Raji (cell line): Measurements from ENCODE around the gene BOC.

Experiments used
- POLR2A ChIP-seq: IDR thresholded peaks from 2 replicates; pipeline ENCODE4 v1.6.1; 2011; ENCODE audit warnings: low read depth, low read length, control low read depth; ENCODE audit not compliant: insufficient read depth

BOC gene

DNA sequence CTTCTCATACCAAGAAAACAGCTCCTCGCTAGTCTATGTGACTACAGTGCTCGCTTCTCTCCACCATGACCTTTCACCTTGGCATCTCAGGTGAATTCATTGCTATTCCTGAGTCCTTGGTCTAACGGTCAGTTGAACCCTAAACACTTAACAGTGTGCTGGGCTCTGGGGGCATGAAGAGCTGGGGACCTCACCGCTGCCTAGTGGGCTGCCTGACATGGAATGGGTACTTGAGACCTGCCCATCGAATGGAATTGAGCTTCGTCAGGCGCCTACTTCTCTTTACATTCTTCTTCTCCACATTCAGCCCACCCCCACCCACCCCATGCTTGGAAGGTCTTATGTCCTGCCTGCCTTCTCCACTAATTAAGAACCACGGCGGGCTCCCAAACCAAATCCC, 22.1 kb downstream of the BOC start:
- no peak for TF ChIP-seq POLR2A

DNA sequence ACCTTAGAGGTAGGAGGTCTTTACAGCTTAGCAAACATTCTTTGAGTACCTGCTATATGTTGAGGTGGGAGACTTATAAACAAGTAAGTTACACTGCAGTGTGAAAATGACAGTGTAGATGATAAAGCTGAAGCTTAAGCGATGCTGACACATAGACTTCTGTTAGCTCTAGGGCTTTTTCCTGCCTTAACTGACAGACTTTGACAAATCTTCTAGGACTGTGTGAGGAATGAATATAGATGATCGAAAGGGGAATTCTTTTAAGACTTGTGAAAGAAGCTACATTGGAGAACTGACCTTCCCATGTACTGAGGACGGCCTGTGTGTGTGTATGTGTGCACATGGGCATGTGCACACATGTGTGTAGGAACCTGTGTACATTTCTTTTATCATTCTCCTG, 22.7 kb downstream of the BOC start:
- TF ChIP-seq POLR2A: no peak

DNA sequence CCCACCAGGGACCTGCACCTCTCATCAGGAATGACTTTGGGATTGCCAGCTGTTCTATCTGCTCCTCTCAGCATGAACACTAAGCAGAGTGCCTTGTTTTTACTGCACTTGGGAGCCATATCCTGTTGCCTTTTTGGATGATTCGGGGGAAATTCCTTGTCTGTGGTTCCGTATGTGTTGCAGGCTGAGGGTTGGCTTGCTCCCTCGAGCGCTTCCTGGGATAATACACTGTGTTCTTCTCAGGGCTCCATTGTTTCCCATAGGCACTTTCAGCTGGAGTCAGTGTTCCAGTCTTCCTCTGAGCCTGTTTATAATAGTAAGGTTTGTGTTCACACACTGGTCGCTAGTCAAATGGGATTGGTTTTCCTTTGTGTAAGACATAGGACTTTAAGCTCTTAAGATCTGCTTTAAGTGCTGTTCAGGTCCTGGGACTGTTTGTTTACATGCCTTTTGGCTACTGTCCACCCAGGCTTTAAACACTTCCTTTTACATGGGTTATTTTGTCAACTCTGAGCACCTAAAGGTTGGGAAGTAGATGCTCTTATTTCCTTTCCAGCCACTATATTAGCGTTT, 23.4 kb downstream of the BOC start:
- TF ChIP-seq POLR2A: no peak

DNA sequence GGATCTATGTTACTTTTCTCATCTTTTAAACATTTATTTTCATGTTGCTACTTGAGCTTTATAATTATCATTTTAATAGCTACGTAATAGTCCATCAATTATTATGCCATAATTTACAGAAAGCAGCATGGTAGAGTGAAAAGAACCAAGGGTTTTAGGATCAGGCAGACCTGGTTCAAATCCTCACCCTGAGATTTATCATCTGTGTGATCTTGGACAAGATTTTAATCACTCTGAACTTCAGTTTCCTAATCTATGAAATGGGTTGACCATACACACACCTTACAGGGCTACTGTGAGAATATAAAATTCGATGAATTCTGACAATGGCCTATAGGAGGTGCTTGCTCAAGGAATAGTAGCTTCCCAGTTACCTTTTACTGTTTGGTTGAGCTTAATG, 27.1 kb downstream of the BOC start:
- TF ChIP-seq POLR2A: no peak

DNA sequence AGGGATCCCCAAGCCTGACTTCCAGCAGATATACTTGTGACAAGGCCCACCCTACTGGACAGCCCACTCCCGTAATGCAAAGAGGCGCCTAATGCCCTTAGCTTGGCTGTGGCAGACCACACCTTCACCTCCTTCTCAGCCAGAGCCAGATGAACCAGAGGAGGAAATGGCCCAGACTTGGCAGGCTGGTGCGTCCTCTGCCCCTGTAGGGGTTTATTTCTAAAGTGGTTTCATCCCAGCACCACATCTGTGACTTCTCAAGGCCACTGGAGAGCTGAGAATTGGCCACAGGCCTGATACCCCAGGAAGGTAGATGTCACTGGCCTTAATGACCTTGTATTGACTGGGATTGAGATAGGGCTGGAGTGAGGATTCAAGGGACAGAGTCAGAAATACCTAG, 29.5 kb downstream of the BOC start:
- no peak for TF ChIP-seq POLR2A

DNA sequence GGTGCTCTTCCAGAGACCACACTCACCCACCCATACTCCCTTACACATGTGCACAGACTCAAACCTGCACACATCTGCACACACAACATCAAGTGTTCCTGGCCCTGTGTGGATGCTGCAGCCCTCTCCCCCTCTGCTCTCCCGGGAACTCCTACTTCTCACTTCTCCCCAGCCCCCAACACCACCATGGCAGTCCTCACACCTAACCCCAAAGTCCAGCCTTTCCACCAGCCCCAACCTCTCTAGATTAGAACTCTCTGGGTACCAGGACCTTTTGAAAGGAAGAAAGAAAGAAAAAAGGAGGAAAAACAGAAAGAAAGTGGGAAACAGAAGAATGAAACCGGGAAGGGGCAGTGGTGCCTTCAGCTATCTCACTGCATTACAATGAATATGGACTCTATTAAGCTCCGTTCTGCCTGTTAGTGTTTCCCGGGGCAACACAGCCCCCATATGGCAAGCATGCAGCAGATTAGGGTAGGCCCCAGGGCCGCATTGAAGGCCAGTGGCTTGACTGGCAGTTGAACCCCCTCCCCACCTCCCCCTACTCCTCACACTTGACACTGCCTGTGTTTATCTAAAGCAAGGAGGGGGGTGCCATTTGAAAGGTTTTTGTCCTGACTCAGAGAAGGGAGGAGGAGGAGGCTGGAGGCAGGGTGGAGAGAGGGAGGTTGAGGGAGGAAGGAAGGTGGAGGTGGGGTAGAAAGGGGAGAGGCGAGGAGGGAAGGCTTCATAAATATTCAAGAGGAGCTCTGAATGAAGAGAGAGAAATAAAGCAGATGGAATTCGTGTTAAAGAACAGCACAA, 30.1 kb downstream of the BOC start:
- TF ChIP-seq POLR2A: no peak

DNA sequence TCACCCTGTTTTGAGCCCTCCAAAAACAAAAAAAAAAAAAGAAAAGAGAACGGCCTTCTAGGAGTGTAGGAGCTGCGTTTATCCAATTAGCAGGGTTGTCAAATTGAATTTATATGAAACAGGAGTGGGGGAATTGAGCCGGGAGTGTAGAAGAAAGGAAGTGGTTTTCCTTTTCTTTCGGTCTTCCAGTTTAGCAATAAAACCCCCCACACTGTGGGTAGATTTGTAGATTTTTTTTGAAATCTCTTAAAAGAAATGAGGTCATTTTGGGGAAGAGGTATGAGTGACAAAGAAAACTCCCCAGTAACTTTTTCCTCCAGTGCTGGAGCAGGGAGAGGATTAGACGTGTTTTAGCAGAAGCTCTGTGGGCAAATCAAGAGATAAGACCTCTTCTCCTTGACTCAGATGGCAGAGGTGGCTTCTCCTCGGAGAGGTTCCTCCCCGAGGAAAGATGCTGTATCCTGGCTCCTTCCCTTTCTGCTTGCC, 30.8 kb downstream of the BOC start:
- no peak for TF ChIP-seq POLR2A

DNA sequence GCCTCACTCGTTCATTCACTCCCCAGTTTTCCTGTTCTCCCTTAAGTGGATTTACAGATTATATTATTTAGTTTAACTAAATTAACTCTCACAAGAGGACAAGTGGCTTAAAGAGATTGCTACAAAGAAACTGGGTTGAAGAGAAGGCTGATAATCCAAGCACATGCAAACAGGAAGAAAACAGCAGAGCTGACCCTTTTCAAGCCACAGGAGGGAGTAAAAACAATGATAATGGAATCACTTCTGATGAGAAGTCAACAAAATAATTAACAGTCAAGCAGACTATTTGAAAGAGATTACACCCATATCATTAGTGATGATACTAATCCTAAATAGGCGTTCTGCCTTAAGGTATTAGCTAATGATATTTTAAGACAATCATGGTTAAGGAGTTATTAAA, 31.7 kb downstream of the BOC start:
- TF ChIP-seq POLR2A: no peak

DNA sequence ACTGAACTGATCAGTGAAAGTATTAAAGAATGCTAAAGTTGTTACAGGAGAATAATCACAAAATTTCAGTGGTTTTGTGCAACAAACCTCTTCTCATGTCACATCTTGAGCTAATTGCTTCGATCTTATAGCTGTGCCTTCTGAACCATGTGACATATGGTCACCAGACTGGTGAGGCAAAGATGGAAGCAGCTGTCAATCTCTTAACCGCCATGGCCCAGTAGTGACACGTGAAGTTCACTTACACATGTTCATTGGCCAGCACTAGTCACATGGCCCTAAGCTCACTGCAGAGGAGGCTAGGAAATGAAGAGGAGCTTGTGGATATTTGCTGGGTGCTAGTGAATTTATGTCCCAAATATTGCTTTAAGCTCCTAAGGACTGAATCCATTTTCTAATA, 32.5 kb downstream of the BOC start:
- no peak for TF ChIP-seq POLR2A

DNA sequence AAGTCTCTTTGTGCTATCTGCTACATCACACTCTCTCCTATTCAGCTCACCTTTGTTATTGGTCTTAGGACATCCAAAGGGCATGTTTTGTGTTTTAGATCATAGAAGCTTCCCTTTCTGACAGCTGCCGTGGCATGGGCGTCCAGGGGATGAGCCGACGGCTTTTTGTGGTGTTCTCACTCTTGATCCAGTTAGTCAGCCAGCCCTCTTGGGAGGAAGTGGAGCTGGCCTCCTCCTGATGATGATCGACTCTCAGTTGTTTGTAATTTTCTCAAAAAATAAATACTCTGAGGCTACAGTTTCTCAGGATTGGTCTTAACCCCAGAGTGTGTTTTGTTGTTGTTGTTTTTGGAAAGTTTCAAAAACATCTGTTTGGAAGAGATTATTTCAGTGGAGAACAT, 34.4 kb downstream of the BOC start:
- TF ChIP-seq POLR2A: no peak

DNA sequence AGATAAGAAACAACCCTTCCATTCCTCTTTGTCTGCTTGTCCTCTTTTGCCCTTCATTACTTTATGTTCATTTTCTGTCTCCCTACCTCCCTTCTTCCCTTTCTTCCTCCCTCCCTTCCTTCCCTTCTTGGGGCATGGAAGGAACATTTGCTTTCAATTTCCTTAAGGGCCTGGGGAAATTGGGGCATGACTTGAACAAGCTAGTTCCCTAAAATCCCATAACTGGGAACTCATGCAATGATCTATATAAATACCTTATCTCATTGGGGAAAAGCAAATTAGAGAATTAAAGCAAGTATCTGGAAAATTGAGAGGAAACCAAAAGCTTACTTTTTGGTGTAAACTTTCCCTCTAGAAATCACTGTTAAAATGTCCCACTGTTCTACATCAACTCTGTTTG, 35.7 kb downstream of the BOC start:
- TF ChIP-seq POLR2A: no peak

DNA sequence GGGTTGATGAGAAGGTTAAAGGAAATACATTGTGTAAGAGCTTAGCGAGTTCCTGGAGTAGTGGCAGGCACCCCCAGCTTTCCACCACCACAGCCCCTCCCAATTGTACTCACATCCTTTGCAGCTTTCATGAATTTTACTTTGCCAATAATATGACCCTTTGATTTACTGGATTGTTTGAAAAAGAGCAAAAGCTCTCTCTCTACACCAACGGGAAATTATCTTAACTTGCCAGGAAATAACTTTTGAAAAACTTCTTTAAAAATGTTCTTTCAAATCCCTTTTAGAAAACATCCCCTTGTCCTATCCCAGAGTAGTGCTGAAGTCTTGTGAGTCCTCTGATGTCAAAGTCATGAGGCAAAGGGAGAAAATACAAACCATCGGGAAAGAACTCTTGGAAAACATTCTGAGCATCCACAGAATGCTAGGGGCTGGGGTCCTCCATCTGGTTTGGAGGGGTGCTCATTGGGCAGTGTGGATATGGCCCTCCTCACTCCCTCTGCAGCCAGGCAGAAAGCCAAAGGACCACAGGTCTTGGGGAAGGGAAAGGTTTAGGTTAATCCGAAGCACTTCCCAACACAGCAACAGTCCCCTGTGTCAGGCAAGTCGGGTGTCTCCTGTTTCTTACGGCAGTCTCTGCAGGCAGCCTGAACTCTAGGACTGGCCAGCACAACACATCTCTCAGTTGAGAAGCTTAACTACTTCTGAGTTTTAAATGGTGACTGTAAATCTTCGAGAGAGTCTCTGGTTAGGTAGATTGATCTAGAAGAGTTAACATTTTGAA, 36.5 kb downstream of the BOC start:
- no peak for TF ChIP-seq POLR2A

DNA sequence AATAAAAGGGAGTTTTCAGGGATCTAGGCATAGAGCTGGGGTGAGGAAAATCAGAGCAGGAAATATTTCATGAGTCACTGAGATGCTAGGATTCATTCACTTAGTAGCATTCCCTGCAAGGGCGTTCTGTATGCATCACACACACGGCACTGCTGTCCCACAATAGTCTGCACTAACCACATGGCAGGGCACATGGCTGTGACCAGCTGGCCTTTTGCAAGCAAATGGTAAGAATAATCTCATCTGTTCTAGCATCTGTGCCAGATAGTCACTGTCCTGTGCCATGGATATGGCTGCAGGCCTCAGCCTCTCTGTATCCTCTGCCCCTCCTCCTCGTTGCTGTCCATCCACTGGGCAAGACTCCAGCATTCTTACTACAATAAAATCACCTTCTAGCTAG, 37.8 kb downstream of the BOC start:
- no peak for TF ChIP-seq POLR2A

DNA sequence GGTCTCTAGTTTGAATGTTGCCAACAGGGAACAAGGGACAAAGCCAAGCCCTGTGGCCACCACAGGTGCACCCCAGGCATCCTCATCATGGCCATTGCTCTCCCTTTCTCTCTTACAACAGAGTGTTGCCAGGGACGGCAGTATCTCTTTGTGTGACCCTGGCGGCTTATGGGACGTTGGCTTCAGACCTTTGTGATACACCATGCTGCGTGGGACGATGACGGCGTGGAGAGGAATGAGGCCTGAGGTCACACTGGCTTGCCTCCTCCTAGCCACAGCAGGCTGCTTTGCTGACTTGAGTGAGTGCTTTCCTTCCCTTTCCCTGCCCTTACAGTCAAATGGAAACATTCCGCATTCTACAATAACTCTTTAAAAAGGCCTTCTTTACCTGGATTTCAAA, 38.2 kb downstream of the BOC start:
- TF ChIP-seq POLR2A: no peak

DNA sequence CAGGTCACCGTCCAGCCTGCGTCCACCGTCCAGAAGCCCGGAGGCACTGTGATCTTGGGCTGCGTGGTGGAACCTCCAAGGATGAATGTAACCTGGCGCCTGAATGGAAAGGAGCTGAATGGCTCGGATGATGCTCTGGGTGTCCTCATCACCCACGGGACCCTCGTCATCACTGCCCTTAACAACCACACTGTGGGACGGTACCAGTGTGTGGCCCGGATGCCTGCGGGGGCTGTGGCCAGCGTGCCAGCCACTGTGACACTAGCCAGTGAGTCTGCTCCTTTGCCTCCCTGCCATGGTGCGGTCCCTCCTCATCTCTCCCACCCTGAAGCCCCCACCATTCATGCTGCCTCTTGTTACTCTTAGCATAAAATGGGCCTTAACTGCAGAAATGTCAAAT, 39.2 kb downstream of the BOC start:
- TF ChIP-seq POLR2A: no peak

DNA sequence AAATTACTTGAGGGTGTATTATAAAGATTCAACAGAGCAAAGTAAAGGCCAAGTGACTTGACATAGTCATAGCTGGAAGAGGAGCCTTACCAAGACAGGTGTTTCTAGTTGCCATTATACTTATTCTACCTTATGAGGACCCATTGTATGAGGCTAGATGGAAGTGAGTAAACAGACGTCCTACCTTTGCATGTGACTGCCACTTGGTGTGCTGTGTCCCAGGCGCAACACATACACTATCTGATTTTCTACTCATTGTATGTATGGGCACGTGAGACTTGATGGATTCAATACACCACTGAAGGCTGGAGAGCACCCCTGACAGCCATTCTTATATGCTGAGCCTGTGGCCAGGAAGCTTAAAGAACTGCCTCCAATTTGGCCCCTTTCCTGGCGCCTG, 40.5 kb downstream of the BOC start:
- TF ChIP-seq POLR2A: no peak
